HG02973 (cell line): Measurements from ENCODE around the gene TEX38.
"Not testable (repeated sequence)": the region's sequence is repeated elsewhere in the genome, so short reads cannot be mapped to it uniquely, and the experiment has no call there.

Source experiments
- ATAC-seq: cut with Tn5 transposase; IDR thresholded peaks from one replicate; pipeline ENCODE4 v1.9.1; 2021; ENCODE audit warnings: moderate library complexity; ENCODE audit not compliant: unreplicated experiment

Gene TEX38

DNA sequence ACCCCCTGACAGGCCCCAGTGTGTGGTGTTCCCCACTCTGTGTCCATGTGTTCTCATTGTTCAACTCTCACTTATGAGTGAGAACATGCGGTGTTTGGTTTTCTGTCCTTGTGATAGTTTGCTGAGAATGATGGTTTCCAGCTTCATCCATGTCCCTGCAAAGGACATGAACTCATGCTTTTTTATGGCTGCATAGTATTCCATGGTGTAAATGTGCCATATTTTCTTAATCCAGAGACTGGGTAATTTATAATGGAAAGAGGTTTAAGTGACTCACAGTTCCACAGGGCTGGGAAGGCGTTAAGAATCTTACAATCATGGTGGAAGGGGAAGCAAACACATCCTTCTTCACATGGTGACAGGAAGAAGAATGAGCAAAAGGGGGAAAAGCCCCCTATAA, 17.0 kb upstream of the TEX38 start:
- not testable (repeated sequence) for ATAC-seq

DNA sequence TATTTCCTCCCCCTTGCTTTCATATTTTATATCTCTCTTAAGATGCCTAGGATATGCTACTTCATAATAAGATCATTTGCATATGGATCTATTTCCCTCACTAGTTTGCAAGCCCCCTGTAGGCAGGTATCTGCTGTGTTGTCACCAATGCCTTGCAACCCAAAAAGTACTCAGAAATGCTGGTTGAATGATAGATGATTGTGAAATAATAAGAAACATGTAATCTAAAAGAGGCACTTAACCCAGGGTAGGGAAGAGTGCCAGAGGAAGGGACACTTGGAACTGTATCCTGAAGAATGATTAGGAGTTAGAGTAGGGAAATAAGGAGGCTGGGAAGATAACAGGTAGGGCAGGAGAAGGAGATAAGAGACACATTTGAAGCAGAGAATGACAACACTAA, 15.8 kb upstream of the TEX38 start:
- no peak for ATAC-seq

DNA sequence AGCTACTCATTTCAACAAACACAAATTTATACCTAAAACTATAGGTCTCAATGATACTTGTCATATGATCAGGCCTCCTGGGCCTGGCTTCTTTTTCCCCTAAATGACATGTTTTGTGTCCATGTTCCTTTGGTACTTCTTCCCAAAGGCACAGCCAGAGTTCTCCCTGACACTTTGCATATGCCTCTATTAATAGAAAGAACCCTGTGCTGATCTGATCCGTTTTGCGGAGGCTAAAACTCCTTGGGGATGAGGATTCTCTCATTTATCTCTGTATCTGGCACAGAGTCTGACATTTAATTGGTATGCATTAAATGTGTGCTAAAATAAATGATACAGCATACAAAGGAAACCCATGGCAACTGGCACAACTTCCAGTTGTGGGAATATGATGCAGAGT, 15.0 kb upstream of the TEX38 start:
- ATAC-seq: no peak

DNA sequence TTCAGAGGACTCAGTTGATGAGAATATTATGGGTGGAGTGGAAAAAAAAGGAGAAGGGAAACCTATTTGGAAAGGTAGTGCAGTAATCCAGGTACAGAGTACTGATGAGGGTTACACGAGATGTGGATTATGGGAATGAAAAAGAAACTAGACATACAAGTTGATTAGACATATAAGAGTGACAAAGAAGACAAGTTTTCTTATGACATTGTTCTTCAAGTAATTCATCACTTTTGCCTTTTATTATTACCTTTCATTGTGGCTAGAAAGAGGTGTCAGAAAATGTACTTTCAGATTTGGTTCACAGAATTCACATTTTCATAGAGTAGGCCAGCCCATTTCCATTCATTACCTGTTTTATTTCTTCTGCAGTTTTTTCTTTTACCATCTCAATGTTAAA, 13.9 kb upstream of the TEX38 start:
- ATAC-seq: no peak

DNA sequence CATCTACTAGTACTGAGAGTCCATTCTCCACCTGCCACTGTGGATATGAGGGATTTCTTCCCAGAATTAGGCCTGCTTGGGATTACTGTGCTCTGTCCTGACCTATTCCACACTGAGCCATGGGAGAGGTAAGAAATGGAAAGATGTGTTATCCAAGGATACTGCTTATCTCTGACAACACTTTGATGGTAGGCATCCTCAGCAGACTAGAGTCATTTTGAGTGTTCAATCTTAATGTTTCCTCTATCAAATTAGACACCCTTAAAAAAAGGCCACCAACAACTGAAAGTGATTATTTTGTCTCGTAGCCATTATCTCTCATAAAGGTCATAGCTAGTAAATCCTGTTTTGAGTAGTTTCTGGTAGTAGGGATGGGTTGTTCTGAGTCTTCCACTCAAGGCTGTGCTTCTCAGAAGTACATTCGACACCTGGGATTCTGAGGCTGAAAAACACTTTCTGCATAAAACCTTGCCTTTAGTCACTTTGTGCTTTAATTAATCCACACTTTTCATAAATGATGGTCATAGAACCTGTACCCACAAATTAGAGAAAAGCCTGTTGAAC, 12.3 kb upstream of the TEX38 start:
- no peak for ATAC-seq

DNA sequence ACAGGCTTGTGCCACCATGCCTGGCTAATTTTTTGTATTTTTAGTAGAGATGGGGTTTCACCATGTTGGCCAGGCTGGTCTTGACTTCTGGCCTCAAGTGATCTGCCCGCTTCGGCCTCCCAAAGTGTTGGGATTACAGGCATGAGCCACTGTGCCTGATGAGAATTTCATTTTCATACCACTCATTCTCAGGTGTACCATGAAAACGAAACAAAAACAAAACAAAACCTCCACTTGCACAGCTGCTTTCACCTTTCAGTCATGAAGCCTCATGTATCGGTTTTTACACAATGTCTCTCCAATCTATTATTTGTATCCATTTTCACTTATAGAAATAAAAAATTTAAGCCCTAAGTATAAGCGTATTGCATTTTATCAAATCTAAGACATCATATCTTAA, 11.5 kb upstream of the TEX38 start:
- peak; percentile 85 for ATAC-seq

DNA sequence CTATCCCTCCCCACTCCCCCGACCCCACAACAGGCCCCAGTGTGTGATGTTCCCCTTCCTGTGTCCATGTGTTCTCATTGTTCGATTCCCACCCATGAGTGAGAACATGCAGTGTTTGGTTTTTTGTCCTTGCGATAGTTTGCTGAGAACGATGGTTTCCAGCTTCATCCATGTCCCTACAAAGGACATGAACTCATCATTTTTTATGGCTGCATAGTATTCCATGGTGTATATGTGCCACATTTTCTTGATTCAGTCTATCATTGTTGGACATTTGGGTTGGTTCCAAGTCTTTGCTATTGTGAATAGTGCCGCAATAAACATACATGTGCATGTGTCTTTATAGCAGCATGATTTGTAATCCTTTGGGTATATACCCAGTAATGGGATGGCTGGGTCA, 8.7 kb upstream of the TEX38 start:
- not testable (repeated sequence) for ATAC-seq

DNA sequence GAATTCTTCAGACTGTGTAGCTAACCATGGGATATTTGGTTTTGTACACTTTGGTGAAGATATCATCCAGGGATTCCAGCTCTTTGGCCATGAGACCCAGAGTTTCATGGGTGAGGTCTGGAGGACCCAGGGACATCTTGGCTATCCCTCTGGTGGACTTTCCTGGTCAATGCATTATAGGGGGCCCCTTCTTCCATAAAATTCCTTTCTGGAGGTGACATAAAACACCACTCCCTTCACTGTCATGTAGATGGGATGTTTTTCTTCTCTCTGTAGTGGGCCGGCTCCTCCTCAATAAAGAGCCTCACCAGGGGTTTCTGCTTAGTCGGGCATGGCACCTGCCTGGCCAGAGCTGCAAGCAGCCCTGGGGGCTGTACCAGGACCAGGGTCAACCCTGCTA, 5.7 kb upstream of the TEX38 start:
- no peak for ATAC-seq

DNA sequence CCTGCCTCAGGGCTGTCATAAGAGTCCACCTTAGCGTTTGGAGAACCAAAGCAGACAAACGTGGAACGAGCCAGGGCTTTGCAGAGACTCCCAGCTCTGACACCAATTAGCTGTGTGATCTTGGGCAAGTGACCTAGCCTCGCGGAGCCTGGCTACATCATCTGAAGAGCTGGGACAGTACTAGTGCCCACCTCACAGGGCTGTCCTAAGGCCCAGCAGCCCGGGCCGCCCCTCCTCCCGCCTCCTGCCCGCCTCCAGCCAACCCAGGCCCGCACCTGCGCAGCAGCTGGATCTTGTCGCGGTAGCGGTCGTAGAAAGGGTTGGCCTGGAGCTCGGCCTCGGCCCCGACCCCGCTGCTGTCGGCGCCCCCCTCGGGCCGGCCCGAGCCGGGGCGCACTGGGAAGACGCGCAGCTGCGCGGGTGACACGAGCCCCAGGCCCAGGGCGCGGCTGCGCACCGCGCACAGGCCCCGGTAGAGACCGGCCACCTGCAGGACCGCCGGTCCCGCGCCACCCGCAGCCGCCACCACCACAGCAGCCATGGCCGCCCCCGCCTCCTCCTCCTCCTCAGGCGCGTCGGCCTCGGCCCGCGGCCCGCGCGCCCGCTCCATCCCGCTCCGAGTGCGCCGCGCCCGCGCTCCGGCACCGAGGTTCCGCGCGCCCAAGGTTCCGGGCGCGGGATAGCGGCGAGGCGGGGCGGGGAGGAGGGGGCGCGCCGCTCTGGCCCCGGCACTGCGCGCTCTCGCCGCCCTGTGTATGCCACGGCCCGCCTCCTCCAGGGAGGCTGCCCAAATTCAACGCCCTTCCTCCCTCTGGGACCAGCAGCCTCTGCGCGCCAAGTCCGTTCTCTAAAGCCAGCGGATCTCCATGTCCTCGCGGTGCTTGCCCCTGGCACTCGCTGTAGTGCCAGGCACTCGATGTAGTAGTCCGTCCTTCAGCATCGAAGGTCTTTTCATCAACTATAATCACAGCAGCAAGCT, 3.6 kb upstream of the TEX38 start, which contains the start of gene ATPAF1:
Gene ATPAF1, minus strand, starts transcription at position 583 of the 979 bp plus-strand sequence. Its CDS starts 42 bp downstream, at position 541.
- ATAC-seq: peak; percentile 73

DNA sequence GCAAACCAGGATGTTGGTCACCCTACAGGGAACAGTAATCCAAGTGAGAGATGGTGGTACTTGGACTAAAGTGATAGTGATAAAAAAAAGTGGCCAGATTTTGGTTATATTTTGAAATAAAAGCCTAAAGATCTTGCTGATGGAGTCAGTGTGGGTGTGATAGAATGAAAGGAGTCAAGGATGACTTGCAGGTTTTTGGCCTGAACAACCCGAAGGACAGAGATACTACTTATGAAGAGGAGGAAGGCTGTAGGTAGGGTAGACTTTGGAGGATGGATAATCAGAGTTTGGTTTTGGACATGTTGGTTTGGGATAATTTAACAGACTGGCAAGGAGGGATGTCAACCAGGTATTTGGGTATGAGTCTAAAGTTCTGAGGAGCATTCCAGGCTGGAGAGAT, 1.5 kb upstream of the TEX38 start:
- no peak for ATAC-seq

DNA sequence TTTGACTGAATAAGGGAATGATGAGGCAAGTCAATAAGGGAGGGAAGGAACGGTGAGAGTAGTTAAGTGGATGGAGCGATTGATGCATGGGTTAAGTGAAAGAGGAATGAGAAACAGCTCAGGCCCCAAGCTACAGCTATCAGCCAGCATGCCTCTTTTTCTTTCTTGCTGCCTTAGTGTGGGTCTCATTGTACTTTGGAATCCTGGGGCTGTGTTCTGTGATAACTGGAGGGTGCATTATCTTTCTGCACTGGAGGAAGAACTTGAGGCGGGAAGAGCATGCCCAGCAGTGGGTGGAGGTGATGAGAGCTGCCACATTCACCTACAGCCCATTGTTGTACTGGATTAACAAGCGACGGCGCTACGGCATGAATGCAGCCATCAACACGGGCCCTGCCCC, 1.0 kb downstream of the TEX38 start:
- ATAC-seq: no peak

DNA sequence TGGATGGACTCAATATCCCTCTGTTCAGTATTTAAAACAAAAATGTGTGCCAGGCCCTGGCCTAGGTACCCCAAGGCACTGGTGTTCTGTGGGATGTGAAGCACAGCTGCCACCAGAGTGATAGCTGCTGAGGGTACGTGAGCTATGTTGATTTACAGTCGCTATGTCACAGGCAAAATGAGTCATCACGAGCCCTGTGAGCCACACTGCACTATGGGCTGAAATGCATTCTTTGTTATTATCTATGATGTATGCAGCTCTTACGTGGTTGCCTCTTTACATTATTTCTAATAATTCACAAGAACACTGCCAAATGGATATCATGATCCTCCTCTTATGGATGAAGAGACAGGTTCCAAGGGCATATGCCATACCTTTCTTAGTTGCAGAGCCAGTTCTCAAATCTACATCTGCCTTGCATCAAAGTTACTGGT, 2.1 kb downstream of the TEX38 start:
- no peak for ATAC-seq

DNA sequence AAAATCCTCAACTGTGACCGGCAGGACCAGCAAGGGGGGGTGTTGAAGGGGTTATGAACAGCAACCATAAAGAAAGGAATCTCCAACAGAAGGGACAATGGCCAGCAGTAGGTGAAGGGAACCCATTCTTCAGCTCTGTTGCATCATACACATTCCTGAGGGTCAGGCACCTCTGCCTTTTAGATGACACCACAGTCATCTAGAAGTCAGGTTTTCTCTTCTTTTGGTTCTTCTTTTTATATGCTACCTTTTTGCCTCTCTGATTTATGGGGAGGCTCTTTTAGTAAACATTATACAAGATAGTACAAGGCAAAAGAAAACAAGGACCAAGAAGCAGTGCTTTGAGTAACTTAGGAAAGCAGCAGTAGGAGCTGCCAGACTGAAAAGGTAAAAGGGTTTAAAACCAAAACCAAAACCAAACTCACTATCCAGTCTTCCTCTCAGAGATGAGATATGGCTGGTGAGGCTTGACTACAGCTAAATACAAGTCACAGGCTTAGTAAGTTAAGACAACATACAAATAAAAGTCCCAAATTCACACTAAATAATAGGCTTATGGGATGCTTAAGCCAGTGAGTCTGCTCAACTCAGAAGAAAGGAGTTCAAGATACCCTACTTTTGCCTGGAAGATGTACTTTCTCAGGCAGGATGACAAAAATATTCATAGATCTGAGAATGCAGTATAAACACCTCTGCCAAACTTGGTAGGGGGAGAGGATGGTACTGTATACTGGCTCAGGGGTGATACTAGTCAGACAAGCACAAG, 4.1 kb downstream of the TEX38 start:
- ATAC-seq: peak; percentile 69

DNA sequence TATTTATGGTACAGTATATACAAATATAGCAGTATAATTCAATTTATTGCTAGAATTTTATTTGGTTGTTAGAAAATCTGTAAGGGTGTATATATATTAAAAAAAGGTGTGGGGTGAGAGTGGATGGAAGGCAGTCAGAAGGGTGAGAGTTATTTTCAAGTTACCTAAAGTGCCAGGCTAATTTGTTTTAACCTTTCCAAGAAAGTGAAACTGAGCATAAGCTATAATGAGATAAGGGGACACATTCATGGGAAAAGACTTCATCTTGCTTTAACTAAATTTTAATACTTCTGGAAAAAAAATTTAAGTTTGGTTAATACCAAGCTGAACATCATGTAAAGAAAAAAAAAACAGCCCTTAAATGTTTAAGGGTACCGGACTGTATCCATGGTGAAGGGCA, 4.9 kb downstream of the TEX38 start:
- no peak for ATAC-seq

DNA sequence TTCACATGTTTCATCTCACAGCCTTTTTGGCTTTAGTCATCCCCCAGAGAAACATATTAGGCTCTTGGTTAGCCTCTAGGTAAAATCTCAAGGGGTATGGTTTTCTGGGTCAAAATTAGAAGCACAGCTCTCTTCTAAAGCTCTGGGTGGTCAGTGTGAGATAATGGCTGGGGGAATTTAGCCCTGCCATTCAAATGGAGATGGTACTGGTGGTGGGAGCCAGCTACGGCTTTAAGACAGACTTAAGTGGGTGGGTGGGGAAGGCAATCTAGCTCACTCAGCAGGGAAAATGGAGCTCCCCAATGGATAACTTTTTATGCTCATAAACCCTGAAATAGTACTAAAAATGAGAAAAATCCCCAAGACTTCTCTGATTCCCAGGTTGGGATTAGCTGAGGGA, 5.7 kb downstream of the TEX38 start:
- no peak for ATAC-seq

DNA sequence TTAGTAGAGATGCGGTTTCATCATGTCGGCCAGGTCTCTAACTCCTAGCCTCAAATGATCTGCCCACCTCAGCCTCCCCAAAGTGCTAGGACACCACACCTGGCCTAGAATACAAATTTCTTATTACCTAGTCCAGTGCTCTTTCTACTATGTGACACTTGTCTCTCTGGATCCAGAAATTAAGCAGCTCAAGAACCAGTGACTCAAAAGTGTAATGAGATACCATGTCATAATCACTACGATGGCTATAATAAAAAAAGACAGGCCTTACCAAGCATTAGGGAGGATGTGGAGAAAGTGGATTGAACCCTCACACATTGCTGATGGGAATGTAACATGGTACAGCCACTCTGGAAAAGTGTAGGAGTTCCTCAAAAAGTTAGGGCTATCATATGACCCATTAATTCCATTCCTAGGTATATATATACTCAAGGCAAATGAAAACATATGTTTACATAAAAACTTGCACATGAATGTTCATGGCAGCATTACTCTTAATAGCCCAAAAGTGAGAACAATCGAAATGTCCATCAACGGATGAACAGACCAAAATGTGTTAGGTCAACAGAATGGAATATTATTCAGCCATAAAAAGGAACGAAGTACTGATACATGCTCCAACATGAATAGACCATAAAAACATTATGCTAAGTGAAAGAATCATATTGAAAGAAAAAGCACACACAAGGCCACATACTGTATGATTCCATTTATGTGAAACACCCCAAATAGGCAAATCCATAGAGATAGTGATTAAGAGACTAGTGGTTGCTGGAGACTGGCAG, 8.3 kb downstream of the TEX38 start:
- ATAC-seq: no peak

DNA sequence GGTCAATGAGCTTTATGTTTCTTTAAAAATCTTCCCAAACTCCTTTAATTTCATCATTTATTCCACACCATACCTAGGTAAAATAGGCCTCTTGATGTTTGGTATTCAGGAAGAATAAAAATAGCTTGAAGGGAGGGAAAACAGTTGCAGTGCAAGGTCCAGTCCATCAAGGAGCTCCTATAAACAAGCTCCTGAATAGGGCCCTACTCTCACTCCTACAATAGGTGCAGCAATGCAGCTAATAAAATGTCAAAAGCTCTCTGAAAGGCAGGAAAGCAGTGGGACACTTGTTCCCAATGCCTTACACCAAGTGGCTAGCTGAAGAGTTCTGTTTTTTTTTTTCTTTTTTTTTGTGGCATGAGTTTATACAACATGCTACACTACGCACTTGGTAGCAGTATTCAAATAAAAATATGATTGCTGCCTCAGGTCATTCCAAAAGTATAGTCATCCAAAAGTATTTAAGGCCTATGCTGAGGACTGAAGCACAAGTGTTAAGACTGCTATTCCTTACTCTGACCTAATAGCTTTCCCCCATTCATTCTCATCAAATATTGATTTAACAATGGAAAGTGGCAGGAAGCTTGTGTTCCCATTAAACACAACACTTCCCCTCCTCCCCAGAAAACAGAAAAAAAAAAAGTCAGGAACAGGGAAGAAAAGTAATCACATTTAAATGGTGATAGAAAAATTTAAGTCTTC, 9.8 kb downstream of the TEX38 start:
- no peak for ATAC-seq

DNA sequence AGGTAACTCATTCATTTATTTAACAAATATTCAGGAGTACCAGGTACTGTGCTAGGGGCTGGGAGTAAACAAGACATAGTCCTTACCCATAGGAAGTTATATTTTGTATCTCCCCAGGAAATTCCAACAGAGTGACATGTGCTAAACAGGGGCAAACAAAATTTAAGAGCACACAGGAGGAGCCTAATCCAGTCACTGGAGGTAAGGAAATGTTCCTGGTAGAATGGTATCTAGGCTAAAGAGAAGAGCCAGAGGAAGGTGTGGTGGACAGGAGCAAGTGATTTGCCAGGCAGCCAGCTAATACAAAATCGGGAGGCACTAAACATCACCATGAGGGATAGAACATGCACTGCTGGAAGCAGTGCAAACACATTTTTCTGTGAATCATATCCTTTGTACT, 10.4 kb downstream of the TEX38 start:
- no peak for ATAC-seq

DNA sequence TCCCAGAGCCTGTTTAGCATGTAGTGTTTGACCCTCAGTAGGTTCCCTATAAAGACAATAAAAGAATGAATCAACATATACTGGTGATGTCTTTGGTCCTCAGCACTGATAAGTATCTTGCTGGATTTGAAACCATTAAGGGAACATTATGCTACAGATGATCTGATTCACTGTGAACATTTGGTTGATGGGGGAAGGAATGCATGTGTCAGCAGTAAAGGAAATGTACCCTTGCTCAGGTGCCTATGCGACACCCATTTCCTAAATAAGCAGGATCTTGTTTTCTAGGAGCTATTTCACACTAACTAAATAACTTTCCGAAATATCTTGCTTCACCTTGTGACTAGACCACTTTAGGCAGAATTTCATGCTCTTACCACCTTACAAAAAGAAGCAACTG, 13.0 kb downstream of the TEX38 start:
- no peak for ATAC-seq

DNA sequence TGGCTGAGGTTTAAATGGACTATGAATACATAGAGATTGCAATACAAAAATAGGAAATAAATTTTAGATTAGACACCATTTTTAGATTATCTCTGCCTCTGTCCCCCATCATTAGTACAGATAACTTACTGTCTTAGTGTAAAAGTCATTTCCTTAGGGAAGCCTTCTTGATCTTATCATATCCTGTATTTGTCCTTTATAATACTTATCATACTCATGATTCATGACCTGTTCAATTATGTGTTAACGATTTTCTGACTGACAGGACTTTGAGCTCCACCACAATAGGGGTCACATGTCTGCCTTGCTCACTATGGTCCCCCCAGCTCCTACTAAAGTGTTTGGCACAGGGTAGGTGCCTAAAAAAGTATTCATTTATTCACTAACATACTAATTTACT, 14.6 kb downstream of the TEX38 start:
- ATAC-seq: no peak
